ENCODE results near the gene PARP4.
"Not testable (repeated sequence)": the region's sequence is repeated elsewhere in the genome, so short reads cannot be mapped to it uniquely, and the experiment has no call there.

The PARP4 gene

DNA sequence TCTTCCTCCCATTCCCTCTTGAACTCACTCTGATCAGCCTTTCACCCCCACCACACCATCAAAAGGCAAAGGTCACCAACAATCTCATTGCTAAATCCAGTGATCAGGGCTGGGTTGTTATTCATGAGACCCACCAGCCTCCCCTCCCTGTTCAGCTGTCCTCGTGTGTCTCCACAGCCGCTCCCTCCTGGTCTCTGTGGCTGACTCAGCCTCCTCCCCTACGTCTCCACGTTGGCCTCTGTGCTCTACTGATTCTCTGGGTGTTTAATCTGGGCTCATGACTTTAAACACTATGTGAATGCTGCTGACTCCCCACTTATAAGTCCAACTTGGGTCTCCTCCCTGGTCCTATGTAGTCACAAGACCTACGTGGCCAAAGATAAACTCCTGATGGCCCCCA lies 38.9 kb downstream of the PARP4 start:
- Histone ChIP-seq H2AFZ (ENCODE audit: low read length) (no peak overlapping the region), H3K27me3 (ENCODE audit: insufficient read depth, low read length) (no peaks in the 10 kb centered on the region), H3K9me2 (ENCODE audit: low read depth, low read length) (no peaks in the 10 kb centered on the region), H3K36me3 (ENCODE audit: insufficient read depth, low read length) (peaks cover 77% of the 10 kb centered on the region), H3K4me3 (ENCODE audit: low read depth, low read length, poor library complexity, severe bottlenecking) (no peak overlapping the region), H3K9me3 (ENCODE audit: low read length) (no peaks in the 10 kb centered on the region), H3K4me1 (ENCODE audit: insufficient read depth, low read length, severe bottlenecking) (no peaks in the 10 kb centered on the region), H3K79me2 (ENCODE audit: insufficient read depth, low read length) (no peaks in the 10 kb centered on the region), H3K27ac (ENCODE audit: low read depth, low read length, poor library complexity, severe bottlenecking) (no peak overlapping the region), H3F3A (ENCODE audit: insufficient read depth, low read length) (no peaks in the 10 kb centered on the region), H3K9ac (ENCODE audit: low read length) (no peak overlapping the region), H3K4me2 (ENCODE audit: low read length) (no peak overlapping the region), H4K20me1 (ENCODE audit: insufficient read depth, low read length) (no peaks in the 10 kb centered on the region)
- TF ChIP-seq, protein P1, sequence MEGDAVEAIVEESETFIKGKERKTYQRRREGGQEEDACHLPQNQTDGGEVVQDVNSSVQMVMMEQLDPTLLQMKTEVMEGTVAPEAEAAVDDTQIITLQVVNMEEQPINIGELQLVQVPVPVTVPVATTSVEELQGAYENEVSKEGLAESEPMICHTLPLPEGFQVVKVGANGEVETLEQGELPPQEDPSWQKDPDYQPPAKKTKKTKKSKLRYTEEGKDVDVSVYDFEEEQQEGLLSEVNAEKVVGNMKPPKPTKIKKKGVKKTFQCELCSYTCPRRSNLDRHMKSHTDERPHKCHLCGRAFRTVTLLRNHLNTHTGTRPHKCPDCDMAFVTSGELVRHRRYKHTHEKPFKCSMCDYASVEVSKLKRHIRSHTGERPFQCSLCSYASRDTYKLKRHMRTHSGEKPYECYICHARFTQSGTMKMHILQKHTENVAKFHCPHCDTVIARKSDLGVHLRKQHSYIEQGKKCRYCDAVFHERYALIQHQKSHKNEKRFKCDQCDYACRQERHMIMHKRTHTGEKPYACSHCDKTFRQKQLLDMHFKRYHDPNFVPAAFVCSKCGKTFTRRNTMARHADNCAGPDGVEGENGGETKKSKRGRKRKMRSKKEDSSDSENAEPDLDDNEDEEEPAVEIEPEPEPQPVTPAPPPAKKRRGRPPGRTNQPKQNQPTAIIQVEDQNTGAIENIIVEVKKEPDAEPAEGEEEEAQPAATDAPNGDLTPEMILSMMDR (IDR thresholded peaks at IDR 0.05; ENCODE audit: low read length) = no peak
- no peak for TF ChIP-seq EZH2 (IDR thresholded peaks at IDR 0.05; ENCODE audit: borderline replicate concordance, low read length)

DNA sequence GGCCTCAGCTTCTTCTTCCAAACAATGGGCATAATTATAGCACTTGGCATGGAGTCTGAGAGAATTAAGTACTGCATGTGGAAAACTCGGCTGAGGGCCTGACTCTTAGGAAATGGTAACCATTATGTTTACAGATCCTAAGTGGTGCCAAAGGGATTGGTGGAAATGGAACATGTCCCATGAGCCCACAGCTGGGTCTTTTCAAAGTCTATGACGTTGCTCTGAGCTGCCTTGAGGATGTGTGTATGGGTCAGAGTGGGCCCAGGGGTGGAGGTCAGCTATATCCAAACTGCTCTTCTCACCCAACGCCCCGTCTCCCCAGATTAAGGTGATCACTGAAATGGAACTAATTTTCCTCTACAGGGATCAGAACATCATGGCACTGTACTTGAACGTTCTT lies 40.4 kb downstream of the PARP4 start:
- H3K9me3 ChIP-seq (ENCODE audit: low read length); H3K27ac ChIP-seq (ENCODE audit: low read depth, low read length, poor library complexity, severe bottlenecking): not testable (repeated sequence)
- peaks cover 85% of the 10 kb centered on the region for H3K36me3 ChIP-seq (ENCODE audit: insufficient read depth, low read length)

DNA sequence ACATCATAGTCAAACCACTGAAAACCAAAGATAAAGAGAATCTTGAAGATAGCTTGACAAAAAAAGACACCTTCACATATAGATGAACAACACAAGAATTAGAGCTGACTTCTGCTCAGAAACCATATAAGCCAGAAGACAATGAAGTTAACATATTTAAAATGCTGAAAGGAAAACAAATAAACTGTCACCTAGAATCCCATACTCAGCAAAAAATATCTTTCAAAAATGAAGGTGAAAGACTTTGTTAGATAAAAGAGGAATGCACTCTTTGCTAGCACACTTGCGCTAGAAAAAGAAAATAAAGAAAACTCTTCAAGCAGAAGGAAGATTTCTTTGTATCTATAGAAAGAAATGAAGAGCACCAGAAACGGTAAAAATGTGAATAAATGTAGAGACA lies 49.5 kb downstream of the PARP4 start:
- Histone ChIP-seq H4K20me1 (ENCODE audit: insufficient read depth, low read length) (no peaks in the 10 kb centered on the region), H3K9ac (ENCODE audit: low read length) (no peak overlapping the region), H3K27ac (ENCODE audit: low read depth, low read length, poor library complexity, severe bottlenecking) (no peak overlapping the region), H2AFZ (ENCODE audit: low read length) (no peak overlapping the region), H3K9me2 (ENCODE audit: low read depth, low read length) (no peaks in the 10 kb centered on the region), H3K9me3 (ENCODE audit: low read length) (no peaks in the 10 kb centered on the region), H3F3A (ENCODE audit: insufficient read depth, low read length) (no peaks in the 10 kb centered on the region), H3K4me3 (ENCODE audit: low read depth, low read length, poor library complexity, severe bottlenecking) (no peak overlapping the region), H3K4me1 (ENCODE audit: insufficient read depth, low read length, severe bottlenecking) (no peaks in the 10 kb centered on the region), H3K27me3 (ENCODE audit: insufficient read depth, low read length) (no peaks in the 10 kb centered on the region), H3K4me2 (ENCODE audit: low read length) (no peak overlapping the region), H3K79me2 (ENCODE audit: insufficient read depth, low read length) (no peaks in the 10 kb centered on the region), H3K36me3 (ENCODE audit: insufficient read depth, low read length) (peaks cover 72% of the 10 kb centered on the region)
- TF ChIP-seq, protein P1 (IDR thresholded peaks at IDR 0.05; ENCODE audit: low read length) = no peak
- TF ChIP-seq EZH2 (IDR thresholded peaks at IDR 0.05; ENCODE audit: borderline replicate concordance, low read length) = no peak

More for the DNA sequence above, 40.4 kb downstream of the PARP4 start:
- not testable (repeated sequence) for H3F3A ChIP-seq (ENCODE audit: insufficient read depth, low read length); H3K4me3 ChIP-seq (ENCODE audit: low read depth, low read length, poor library complexity, severe bottlenecking); H3K9ac ChIP-seq (ENCODE audit: low read length); H2AFZ ChIP-seq (ENCODE audit: low read length); H3K4me2 ChIP-seq (ENCODE audit: low read length); H3K4me1 ChIP-seq (ENCODE audit: insufficient read depth, low read length, severe bottlenecking); H3K9me2 ChIP-seq (ENCODE audit: low read depth, low read length); H4K20me1 ChIP-seq (ENCODE audit: insufficient read depth, low read length); H3K79me2 ChIP-seq (ENCODE audit: insufficient read depth, low read length); H3K27me3 ChIP-seq (ENCODE audit: insufficient read depth, low read length)

DNA sequence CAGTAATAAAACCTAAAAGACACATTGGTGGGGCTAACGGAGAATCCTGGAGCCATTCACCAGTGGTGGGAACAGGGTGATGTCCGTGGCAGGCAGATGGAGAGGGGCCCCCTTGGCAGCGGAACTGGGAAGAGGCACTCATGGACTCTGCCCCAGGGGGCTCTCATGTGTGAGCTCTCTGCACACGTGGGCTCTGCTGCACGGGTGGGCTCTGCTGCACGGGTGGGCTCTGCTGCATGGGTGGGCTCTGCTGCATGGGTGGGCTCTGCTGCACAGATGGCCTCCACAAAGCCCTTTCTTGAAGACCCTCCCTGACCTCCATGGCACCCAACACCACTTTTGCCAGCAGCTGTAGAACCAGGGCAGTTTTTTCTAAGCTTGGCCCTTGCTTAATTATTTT lies 52.3 kb downstream of the PARP4 start:
- Histone ChIP-seq H3K9me3 (ENCODE audit: low read length) (no peaks in the 10 kb centered on the region), H3K27me3 (ENCODE audit: insufficient read depth, low read length) (no peaks in the 10 kb centered on the region)
- TF ChIP-seq EZH2 (IDR thresholded peaks at IDR 0.05; ENCODE audit: borderline replicate concordance, low read length) = no peak
- TF ChIP-seq, protein P1 (IDR thresholded peaks at IDR 0.05; ENCODE audit: low read length) = no peak

More for the DNA sequence above, 52.3 kb downstream of the PARP4 start:
- Histone ChIP-seq H3K9me2 (ENCODE audit: low read depth, low read length) (no peaks in the 10 kb centered on the region), H4K20me1 (ENCODE audit: insufficient read depth, low read length) (no peaks in the 10 kb centered on the region), H2AFZ (ENCODE audit: low read length) (no peak overlapping the region), H3K4me1 (ENCODE audit: insufficient read depth, low read length, severe bottlenecking) (no peaks in the 10 kb centered on the region), H3K27ac (ENCODE audit: low read depth, low read length, poor library complexity, severe bottlenecking) (no peak overlapping the region), H3K79me2 (ENCODE audit: insufficient read depth, low read length) (no peaks in the 10 kb centered on the region), H3K4me2 (ENCODE audit: low read length) (no peak overlapping the region), H3K9ac (ENCODE audit: low read length) (no peak overlapping the region), H3K4me3 (ENCODE audit: low read depth, low read length, poor library complexity, severe bottlenecking) (no peak overlapping the region), H3F3A (ENCODE audit: insufficient read depth, low read length) (no peaks in the 10 kb centered on the region), H3K36me3 (ENCODE audit: insufficient read depth, low read length) (peaks cover 58% of the 10 kb centered on the region)

Data from OCI-LY1 (cell line).